ENCODE results near the gene SURF4. TPM values are rescaled to one million over a fixed set of nuclear protein-coding genes. Genes with fewer than 3 reads are reported as not detected.

Gene SURF4
- total RNA-seq, 1 experiment from 2014 or later, result 171 TPM

DNA sequence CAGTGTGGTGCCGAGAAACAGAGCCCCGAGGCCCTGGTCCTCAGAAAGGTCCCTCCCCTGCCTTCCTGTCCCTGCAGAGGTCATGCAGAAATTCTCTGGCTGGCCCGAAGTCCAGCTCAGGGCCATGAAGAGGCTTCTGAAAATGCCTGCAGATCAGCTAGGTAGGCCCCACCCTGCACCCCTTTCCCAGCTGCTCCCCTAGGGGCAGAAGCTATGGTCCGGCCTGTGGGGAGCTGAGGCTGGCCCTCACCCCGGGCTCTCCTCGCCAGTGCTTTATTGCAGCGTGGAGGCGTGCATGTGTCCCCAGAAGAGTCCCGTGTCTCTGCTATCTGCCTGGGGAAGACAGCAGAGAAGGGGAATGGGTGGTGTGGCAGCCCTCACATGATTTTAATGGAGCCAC, 22.0 kb upstream of the SURF4 start:
- no peak for DNase-seq (ENCODE audit: low spot score)
- H3K27ac Mint-ChIP-seq, result no peak overlapping the region

DNA sequence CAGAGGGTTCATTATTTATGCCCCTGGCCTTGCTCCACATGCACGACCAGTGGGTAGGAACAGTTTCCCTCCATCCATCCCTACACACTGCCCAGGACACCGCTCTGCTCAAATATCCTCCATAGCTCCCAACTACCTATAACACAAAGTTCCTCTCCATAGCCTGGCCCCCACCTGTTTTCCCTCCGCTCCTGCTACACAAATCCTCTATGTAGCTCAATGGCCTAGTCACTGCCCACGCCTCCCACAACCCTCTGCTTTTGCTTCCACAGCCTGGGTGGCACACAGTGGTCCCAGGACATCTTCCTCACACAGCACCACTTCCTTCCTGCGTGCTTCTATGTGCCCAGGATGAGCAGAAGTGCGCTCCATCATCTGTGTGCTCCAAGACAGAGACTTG, 21.5 kb upstream of the SURF4 start:
- H3K9me3 Mint-ChIP-seq, result no peaks in the 10 kb centered on the region
- ATAC-seq, result no peak
- CTCF ChIA-PET, result interaction anchor here (0.5 to 3.6 kb wide), 6 partner anchors 11 to 268 kb away, joined by 3 to 13 read pairs (median 4); partner anchors contain the start of genes ADAMTS13 and REXO4

More for the DNA sequence above, 22.0 kb upstream of the SURF4 start:
- ATAC-seq, result no peak
- TF ChIP-seq ZNF671 (CRISPR knock-in tag; IDR thresholded peaks at IDR 0.05) (no peak), TP53 (CRISPR knock-in tag; IDR thresholded peaks at IDR 0.05) (no peak), ATF1 (CRISPR knock-in tag; IDR thresholded peaks at IDR 0.05) (no peak), ESRRA (CRISPR knock-in tag; IDR thresholded peaks at IDR 0.05; ENCODE audit: borderline replicate concordance) (no peak), ZNF138 (CRISPR knock-in tag; conservative IDR thresholded peaks at IDR 0.05) (no peak), NFYB (CRISPR knock-in tag; conservative IDR thresholded peaks at IDR 0.05; ENCODE audit: low read depth) (no peak), CREM (CRISPR knock-in tag; IDR thresholded peaks at IDR 0.05) (no peak), NFE2L1 (CRISPR knock-in tag; IDR thresholded peaks at IDR 0.05) (no peak), FOXP1 (CRISPR knock-in tag; IDR thresholded peaks at IDR 0.05; ENCODE audit: borderline replicate concordance) (no peak), RORB (CRISPR knock-in tag; IDR thresholded peaks at IDR 0.05) (no peak)
- TF ChIP-seq, protein P1, sequence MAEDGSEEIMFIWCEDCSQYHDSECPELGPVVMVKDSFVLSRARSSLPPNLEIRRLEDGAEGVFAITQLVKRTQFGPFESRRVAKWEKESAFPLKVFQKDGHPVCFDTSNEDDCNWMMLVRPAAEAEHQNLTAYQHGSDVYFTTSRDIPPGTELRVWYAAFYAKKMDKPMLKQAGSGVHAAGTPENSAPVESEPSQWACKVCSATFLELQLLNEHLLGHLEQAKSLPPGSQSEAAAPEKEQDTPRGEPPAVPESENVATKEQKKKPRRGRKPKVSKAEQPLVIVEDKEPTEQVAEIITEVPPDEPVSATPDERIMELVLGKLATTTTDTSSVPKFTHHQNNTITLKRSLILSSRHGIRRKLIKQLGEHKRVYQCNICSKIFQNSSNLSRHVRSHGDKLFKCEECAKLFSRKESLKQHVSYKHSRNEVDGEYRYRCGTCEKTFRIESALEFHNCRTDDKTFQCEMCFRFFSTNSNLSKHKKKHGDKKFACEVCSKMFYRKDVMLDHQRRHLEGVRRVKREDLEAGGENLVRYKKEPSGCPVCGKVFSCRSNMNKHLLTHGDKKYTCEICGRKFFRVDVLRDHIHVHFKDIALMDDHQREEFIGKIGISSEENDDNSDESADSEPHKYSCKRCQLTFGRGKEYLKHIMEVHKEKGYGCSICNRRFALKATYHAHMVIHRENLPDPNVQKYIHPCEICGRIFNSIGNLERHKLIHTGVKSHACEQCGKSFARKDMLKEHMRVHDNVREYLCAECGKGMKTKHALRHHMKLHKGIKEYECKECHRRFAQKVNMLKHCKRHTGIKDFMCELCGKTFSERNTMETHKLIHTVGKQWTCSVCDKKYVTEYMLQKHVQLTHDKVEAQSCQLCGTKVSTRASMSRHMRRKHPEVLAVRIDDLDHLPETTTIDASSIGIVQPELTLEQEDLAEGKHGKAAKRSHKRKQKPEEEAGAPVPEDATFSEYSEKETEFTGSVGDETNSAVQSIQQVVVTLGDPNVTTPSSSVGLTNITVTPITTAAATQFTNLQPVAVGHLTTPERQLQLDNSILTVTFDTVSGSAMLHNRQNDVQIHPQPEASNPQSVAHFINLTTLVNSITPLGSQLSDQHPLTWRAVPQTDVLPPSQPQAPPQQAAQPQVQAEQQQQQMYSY (CRISPR knock-in tag; IDR thresholded peaks at IDR 0.05), result no peak
- TF ChIP-seq, protein P2, sequence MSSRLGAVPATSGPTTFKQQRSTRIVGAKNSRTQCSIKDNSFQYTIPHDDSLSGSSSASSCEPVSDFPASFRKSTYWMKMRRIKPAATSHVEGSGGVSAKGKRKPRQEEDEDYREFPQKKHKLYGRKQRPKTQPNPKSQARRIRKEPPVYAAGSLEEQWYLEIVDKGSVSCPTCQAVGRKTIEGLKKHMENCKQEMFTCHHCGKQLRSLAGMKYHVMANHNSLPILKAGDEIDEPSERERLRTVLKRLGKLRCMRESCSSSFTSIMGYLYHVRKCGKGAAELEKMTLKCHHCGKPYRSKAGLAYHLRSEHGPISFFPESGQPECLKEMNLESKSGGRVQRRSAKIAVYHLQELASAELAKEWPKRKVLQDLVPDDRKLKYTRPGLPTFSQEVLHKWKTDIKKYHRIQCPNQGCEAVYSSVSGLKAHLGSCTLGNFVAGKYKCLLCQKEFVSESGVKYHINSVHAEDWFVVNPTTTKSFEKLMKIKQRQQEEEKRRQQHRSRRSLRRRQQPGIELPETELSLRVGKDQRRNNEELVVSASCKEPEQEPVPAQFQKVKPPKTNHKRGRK (CRISPR knock-in tag; IDR thresholded peaks at IDR 0.05; ENCODE audit: borderline replicate concordance), result no peak
- TF ChIP-seq, protein P3, sequence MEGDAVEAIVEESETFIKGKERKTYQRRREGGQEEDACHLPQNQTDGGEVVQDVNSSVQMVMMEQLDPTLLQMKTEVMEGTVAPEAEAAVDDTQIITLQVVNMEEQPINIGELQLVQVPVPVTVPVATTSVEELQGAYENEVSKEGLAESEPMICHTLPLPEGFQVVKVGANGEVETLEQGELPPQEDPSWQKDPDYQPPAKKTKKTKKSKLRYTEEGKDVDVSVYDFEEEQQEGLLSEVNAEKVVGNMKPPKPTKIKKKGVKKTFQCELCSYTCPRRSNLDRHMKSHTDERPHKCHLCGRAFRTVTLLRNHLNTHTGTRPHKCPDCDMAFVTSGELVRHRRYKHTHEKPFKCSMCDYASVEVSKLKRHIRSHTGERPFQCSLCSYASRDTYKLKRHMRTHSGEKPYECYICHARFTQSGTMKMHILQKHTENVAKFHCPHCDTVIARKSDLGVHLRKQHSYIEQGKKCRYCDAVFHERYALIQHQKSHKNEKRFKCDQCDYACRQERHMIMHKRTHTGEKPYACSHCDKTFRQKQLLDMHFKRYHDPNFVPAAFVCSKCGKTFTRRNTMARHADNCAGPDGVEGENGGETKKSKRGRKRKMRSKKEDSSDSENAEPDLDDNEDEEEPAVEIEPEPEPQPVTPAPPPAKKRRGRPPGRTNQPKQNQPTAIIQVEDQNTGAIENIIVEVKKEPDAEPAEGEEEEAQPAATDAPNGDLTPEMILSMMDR (IDR thresholded peaks at IDR 0.05), result no peak
- TF ChIP-seq, protein P4, sequence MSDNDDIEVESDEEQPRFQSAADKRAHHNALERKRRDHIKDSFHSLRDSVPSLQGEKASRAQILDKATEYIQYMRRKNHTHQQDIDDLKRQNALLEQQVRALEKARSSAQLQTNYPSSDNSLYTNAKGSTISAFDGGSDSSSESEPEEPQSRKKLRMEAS (CRISPR knock-in tag; IDR thresholded peaks at IDR 0.05), result no peak
- H3K9me3 Mint-ChIP-seq, result no peaks in the 10 kb centered on the region
- ChIA-PET POLR2A (no interaction called here), CTCF (interaction anchor here (0.8 to 1.7 kb wide), 3 partner anchors 24 to 89 kb away, joined by 3 to 6 read pairs (median 5); partner anchors contain the start of gene ADAMTS13)
- H3K36me3 Mint-ChIP-seq, result no peaks in the 10 kb centered on the region
- H3K4me3 Mint-ChIP-seq, result no peak overlapping the region
- H3K27me3 Mint-ChIP-seq (ENCODE audit: low read depth), result peaks cover 4% of the 10 kb centered on the region
- H3K4me1 Mint-ChIP-seq, result no peaks in the 10 kb centered on the region

More for the DNA sequence above, 21.5 kb upstream of the SURF4 start:
- TF ChIP-seq, protein P3 (IDR thresholded peaks at IDR 0.05), result no peak
- TF ChIP-seq IRF2 (CRISPR knock-in tag; IDR thresholded peaks at IDR 0.05; ENCODE audit: borderline replicate concordance, low read depth), result no peak
- TF ChIP-seq GRHL2 (CRISPR knock-in tag; IDR thresholded peaks at IDR 0.05; ENCODE audit: insufficient replicate concordance, severe bottlenecking), result no peak
- TF ChIP-seq, protein P2 (CRISPR knock-in tag; IDR thresholded peaks at IDR 0.05; ENCODE audit: borderline replicate concordance), result no peak
- no peak for TF ChIP-seq EMX1 (CRISPR knock-in tag; IDR thresholded peaks at IDR 0.05)
- TF ChIP-seq TP53 (CRISPR knock-in tag; IDR thresholded peaks at IDR 0.05), result no peak
- no peak for TF ChIP-seq CBFB (CRISPR knock-in tag; IDR thresholded peaks at IDR 0.05; ENCODE audit: low read depth)
- no peak for TF ChIP-seq PRRX2 (CRISPR knock-in tag; IDR thresholded peaks at IDR 0.05)
- no peak for TF ChIP-seq MYBL2 (CRISPR knock-in tag; IDR thresholded peaks at IDR 0.05)
- Mint-ChIP-seq H3K4me3 (no peak overlapping the region), H3K4me1 (no peaks in the 10 kb centered on the region), H3K36me3 (no peaks in the 10 kb centered on the region), H3K27me3 (ENCODE audit: low read depth) (peaks cover 4% of the 10 kb centered on the region), H3K27ac (no peak overlapping the region)
- POLR2A ChIA-PET, result no interaction called here
- DNase-seq (ENCODE audit: low spot score), result no peak
